ENCODE results near the gene HACE1. TPM values are rescaled to one million over a fixed set of nuclear protein-coding genes. Genes with fewer than 3 reads are reported as not detected.

Gene HACE1
- total RNA-seq, 1 donor = 18.3 TPM

DNA sequence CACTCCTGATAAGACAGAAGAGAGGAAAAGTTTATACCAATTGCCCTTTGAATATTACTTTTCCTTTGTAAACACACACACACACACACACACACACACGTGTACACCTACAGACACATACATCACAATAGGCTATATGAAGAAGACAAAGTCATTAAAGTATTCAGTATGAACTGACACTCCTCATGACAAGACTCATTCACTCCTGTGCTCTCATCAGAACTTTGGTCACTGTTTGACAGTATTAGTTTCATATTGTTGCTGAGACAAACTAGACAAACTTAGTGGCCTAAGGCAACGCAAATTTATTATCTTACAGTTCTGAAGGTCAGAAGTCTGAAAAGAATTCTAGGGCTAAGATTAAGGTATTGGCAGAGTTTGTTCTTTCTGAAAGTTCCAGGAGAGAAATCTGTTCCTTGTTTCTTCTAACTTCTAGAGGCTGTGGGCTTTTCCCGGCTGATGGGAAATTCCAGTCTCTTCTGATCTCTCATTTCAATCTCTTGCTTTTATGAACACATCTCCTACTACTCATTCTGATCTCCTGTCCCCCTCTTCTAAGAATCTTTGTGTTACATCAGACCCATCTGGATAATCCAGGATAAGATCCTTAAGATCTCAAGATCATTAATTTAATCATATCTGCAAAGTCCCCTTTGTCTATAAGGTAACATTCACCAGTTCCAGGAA is 171.3 kb downstream of the HACE1 start:
- DNase-seq (ENCODE audit: low read depth) = no peak
- no peak overlapping the region for H3K4me3 ChIP-seq (ENCODE audit: low read depth, low read length)
- TF ChIP-seq, protein P1, sequence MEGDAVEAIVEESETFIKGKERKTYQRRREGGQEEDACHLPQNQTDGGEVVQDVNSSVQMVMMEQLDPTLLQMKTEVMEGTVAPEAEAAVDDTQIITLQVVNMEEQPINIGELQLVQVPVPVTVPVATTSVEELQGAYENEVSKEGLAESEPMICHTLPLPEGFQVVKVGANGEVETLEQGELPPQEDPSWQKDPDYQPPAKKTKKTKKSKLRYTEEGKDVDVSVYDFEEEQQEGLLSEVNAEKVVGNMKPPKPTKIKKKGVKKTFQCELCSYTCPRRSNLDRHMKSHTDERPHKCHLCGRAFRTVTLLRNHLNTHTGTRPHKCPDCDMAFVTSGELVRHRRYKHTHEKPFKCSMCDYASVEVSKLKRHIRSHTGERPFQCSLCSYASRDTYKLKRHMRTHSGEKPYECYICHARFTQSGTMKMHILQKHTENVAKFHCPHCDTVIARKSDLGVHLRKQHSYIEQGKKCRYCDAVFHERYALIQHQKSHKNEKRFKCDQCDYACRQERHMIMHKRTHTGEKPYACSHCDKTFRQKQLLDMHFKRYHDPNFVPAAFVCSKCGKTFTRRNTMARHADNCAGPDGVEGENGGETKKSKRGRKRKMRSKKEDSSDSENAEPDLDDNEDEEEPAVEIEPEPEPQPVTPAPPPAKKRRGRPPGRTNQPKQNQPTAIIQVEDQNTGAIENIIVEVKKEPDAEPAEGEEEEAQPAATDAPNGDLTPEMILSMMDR (IDR thresholded peaks at IDR 0.05; ENCODE audit: insufficient read depth, low read length) = no peak

DNA sequence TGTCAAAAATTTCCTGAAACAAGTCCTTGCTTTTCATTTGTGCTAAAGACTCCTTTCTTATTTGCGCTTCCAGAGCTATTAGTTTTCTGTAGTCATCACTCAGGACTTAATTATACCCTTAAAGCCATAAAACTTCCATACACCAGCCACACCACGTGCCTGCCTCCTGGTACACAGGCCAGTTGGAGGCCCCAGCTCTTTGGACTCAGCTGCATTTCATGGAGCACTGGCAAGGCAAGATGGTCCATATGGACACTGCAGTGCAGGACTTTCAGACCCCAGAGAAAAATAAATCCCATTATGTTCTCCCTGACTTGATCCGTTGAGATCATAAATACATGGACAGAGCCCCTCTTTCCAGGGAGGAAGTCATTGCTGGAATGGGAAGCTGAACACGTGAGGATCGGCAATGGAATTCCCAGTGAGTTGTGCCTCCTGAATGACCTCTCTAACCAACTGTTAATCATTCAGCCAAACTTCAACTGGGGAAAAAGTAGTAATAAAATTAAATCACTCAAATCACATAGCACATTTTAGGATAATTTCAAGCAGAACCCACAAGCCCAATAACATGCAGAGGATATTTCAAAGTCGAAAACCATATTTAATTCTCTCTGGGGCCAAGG is 173.1 kb downstream of the HACE1 start:
- TF ChIP-seq, protein P1 (IDR thresholded peaks at IDR 0.05; ENCODE audit: insufficient read depth, low read length) = no peak
- DNase-seq (ENCODE audit: low read depth) = no peak
- H3K4me3 ChIP-seq (ENCODE audit: low read depth, low read length) = no peak overlapping the region

DNA sequence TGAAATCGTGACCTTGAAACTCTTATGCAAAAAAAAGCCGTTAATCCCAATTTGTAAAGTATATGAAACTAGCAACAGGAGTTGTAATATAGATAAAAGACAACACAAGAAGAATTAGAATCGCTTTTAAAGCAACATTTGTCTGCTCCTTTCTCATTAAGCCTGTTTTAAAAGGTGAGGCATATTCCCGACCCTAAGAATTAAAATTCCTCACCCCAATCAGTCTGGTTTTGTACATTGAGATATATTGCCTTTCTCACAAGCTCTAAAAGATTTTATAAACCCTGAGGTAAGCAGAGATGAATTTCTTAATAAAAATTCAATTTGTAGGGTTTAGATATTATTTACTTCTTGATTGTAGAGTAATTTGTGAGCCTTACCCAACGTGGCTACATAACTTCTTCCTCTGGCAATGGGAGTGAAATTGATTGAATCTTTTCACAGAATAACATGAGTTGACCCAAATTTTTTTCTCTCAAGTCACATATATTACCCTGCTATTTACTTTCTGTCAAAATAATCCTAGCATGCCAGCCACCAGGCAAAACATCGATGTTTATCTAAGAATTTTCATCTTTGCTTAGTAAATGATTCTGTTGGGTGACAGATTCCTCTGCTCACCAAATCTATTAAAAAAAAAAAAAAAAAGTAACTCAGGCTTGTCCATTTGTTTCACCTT is 173.7 kb downstream of the HACE1 start:
- TF ChIP-seq, protein P1 (IDR thresholded peaks at IDR 0.05; ENCODE audit: insufficient read depth, low read length) = no peak
- DNase-seq (ENCODE audit: low read depth) = no peak
- no peak overlapping the region for H3K4me3 ChIP-seq (ENCODE audit: low read depth, low read length)

DNA sequence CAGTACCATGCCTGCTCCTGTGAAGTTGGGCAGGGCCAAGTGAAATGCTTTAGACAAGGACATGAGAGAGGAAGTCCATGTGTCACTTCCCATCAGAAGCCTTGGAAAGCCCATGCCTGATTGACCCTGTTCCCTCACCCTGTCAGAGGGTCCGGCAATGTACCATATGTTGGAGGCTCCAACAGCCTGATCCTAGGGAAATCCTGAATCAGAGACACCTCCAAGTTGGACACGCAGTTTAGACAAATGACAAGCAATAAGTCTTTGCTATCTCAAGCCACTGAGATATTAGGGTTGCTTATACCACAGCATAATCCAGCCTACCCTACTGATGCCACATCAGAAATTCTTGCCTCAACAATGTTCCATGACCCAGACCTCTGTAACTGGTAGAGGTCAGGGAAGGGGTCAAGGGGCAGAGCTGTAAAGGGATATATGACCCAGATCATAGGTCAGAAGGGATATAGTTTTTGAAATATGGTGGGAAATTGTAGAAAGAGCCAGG is 174.8 kb downstream of the HACE1 start:
- no peak overlapping the region for H3K4me3 ChIP-seq (ENCODE audit: low read depth, low read length)
- TF ChIP-seq, protein P1 (IDR thresholded peaks at IDR 0.05; ENCODE audit: insufficient read depth, low read length) = no peak
- DNase-seq (ENCODE audit: low read depth) = no peak

DNA sequence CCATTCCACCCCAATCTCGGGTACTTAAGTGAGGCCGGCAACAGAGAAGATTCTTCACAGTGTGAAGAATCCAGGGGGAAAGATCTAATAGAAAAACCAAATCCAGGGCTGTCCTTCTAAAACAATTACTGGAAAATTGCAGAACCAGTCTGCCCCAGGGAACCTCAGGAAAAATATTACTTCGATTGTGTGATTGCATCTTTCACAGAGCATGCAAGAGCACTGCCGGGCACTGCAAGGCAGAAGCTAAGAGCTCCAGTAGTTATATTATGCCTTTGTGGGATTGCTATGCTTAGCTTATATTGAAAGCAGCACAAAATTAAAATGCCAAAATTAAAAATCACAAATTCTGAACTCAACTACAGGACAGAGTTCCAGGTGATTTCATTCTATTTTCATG is 175.9 kb downstream of the HACE1 start:
- no peak for DNase-seq (ENCODE audit: low read depth)
- TF ChIP-seq, protein P1 (IDR thresholded peaks at IDR 0.05; ENCODE audit: insufficient read depth, low read length) = no peak
- H3K4me3 ChIP-seq (ENCODE audit: low read depth, low read length) = no peak overlapping the region

DNA sequence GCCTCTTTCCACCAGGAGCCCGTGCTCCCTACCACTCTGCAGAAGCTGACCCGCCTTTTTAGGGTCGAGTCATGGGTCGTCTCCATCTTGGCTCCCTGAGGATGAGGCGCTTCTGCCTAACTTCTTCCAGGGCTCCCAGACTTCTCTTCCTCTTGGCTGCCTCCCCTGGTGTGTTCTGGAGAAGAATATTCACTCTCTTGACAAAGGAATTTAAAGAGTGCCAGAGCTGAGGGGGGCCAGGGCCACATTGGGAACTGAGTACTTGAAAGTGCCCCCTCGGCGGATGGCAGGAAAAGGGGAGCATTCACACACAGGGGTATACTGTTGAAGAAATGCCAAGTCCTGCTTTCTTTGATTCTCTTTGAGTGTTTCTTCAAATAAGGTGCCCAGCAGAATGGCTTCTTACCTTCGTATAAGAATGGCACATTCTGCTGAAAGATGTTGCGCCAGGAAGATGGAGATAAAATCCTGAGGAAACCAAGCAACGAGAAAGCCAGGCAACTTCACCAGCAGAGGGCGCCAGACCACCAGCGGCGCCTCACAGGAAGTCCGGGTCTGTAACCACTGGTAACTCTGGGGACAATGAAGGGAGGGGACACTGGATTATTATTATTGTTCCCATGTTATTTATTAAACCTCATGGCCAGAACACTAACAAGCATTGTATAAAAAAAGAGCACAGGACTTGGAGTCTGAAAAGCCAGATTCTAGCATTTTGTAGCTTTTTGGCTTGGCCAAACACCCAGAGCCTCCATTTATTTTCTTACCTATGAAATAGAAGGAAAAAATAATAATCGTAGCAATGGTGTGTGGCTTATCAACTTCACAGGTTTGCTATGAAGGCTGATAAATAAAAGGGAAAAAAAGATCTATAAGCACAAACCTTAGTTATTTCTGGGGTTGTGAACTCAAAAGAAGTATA is 176.7 kb downstream of the HACE1 start:
- DNase-seq (ENCODE audit: low read depth) = peak; percentile 70
- H3K4me3 ChIP-seq (ENCODE audit: low read depth, low read length) = no peak overlapping the region
- TF ChIP-seq, protein P1 (IDR thresholded peaks at IDR 0.05; ENCODE audit: insufficient read depth, low read length) = peak; percentile 93
